Sigmoid colon (tissue), 7 donors: ENCODE data around the gene PRKG1. TPM values are rescaled to one million over a fixed set of nuclear protein-coding genes. Genes with fewer than 3 reads are reported as not detected.
A peak's percentile ranks its signal among the peaks of the same experiment; 100 is the strongest.

Source experiments
- DNase-seq: peaks from one replicate; pipeline ENCODE4 v3.0.0-alpha.2; 2019
- H3K27ac ChIP-seq, 4 donors: fragments of 200-600 bp; sonication (generic); one replicate each; pipeline ENCODE4 v1.5.1; 2016 to 2019; ENCODE audit warnings: mild to moderate bottlenecking in 1 of 4
- H3K27me3 ChIP-seq, 3 donors: fragments of 200-600 bp; sonication (generic); one replicate each; pipeline ENCODE4 v1.5.1; 2019; ENCODE audit warnings: mild to moderate bottlenecking in 1 of 3
- H3K36me3 ChIP-seq, 4 donors: fragments of 200-600 bp; sonication (generic); one replicate each; pipeline ENCODE4 v1.5.1; 2016 to 2019
- H3K4me1 ChIP-seq, 4 donors: fragments of 200-600 bp; sonication (generic); one replicate each; pipeline ENCODE4 v1.5.1; 2017 to 2019
- H3K4me3 ChIP-seq, 4 donors: fragments of 200-600 bp; sonication (generic); one replicate each; pipeline ENCODE4 v1.5.1; 2017 to 2019; ENCODE audit warnings: mild to moderate bottlenecking in 2 of 4, moderate library complexity in 1 of 4
- H3K9me3 ChIP-seq, 4 donors: fragments of 200-600 bp in 3 of 4; sonication (generic) in 3 of 4; one replicate each; pipeline versions ENCODE4 v1.5.1 to v1.6.1; 2013 to 2019
- CTCF ChIP-seq, 4 experiments: fragments of 450-650 bp in 3 of 4; fragments of 200-600 bp in 1 of 4; IDR thresholded peaks; one replicate each; pipeline ENCODE4 v1.5.1; 2016 to 2019; ENCODE audit warnings: antibody characterized with exemption in 4 of 4, mild to moderate bottlenecking in 3 of 4, moderate library complexity in 2 of 4
- EP300 ChIP-seq, 4 donors: sonication (generic); formaldehyde crosslinking; IDR thresholded peaks; one replicate each; pipeline ENCODE4 v1.6.1; 2017; ENCODE audit warnings: antibody characterized with exemption in 4 of 4
- POLR2A ChIP-seq, 2 donors: fragments of 450-650 bp; IDR thresholded peaks; one replicate each; pipeline ENCODE4 v1.6.1; 2016; ENCODE audit warnings: antibody characterized with exemption in 2 of 2, mild to moderate bottlenecking in 2 of 2, moderate library complexity in 2 of 2
- POLR2AphosphoS5 ChIP-seq, 4 donors: sonication (generic); formaldehyde crosslinking; IDR thresholded peaks; one replicate each; pipeline ENCODE4 v1.6.1; 2017; ENCODE audit warnings: antibody characterized with exemption in 4 of 4
- WGBS, 2 donors: extraction: QIAGEN DNeasy Blood & Tissue Kit; methylation state at CpG; one replicate each; pipeline ENCODE4 v1.1.7; 2013; 5-methylcytosine and 5-hydroxymethylcytosine counted together
- intact Hi-C: fragments of 100-400 bp; cut with DNase I; formaldehyde crosslinking; loops from one replicate; pipeline ENCODE4 v1.15.1; 2023
- polyA plus RNA-seq, 3 donors: library from polyadenylated mRNA; stranded (reverse); fragments of 200-250 nt; gene quantifications; one replicate each; pipeline ENCODE4 v1.2.3, GENCODE V29; 2013
- total RNA-seq, 4 donors: library from RNA; depleted of rRNA; stranded (reverse); fragments of >200 nt; gene quantifications; one replicate each; pipeline ENCODE4 v1.1.0, GENCODE V29; 2016
- donor health status: healthy with polysubstance abuse.
- donor health status: Bipolar disorder and iron deficiency.
- donor health status: healthy.

Gene PRKG1
- total and polyA plus RNA-seq, 7 donors: 3.7 to 92.9 (median 60.2) TPM

- Histone ChIP-seq H3K9me3 (no peaks in the 10 kb centered on the region), H3K4me1 (peaks cover 0 to 14% (median 12%) of the 10 kb centered on the region in 4 donors), H3K27me3 (no peaks in the 10 kb centered on the region), H3K27ac (no peak overlapping the region), H3K4me3 (no peak overlapping the region), H3K36me3 (no peaks in the 10 kb centered on the region)
- intact Hi-C loops: no loop called here
- 82% methylated on average over 5 of the region's 5 CpGs for WGBS, 2 donors
- TF ChIP-seq CTCF (IDR thresholded peaks at IDR 0.05) (no peak), POLR2AphosphoS5 (IDR thresholded peaks at IDR 0.05) (no peak), EP300 (IDR thresholded peaks at IDR 0.05) (no peak), POLR2A (IDR thresholded peaks at IDR 0.05) (no peak)
- no peak for DNase-seq
Measured at GRCh38 chr10:51999096-51999495, 924.8 kb downstream of the PRKG1 start.

GRCh38 chr10:52004342-52004949 is 930.2 kb downstream of the PRKG1 start:
- H3K27ac ChIP-seq: no peak overlapping the region
- intact Hi-C loops: no loop called here
- H3K4me1 ChIP-seq: peaks cover 0 to 19% (median 12%) of the 10 kb centered on the region in 4 donors
- no peaks in the 10 kb centered on the region for H3K9me3 ChIP-seq
- H3K4me3 ChIP-seq: no peak overlapping the region
- no peaks in the 10 kb centered on the region for H3K36me3 ChIP-seq
- WGBS, 2 donors: 47 to 54% methylated on average over 5 of the region's 5 CpGs
- DNase-seq: no peak
- TF ChIP-seq EP300 (IDR thresholded peaks at IDR 0.05) (no peak), POLR2A (IDR thresholded peaks at IDR 0.05) (no peak), CTCF (IDR thresholded peaks at IDR 0.05) (peak in 3 of 4 experiments; percentile 34 to 56 (median 50)), POLR2AphosphoS5 (IDR thresholded peaks at IDR 0.05) (no peak)
- H3K27me3 ChIP-seq: no peaks in the 10 kb centered on the region

GRCh38 chr10:52007091-52007490 is 932.8 kb downstream of the PRKG1 start:
- no peaks in the 10 kb centered on the region for H3K9me3 ChIP-seq
- H3K4me1 ChIP-seq: peaks cover 0 to 29% (median 17%) of the 10 kb centered on the region in 4 donors
- H3K4me3 ChIP-seq: no peak overlapping the region
- no peaks in the 10 kb centered on the region for H3K27me3 ChIP-seq
- no peak for DNase-seq
- intact Hi-C loops: no loop called here
- WGBS, 2 donors: 85 to 88% methylated on average over 2 of the region's 2 CpGs
- no peaks in the 10 kb centered on the region for H3K36me3 ChIP-seq
- TF ChIP-seq CTCF (IDR thresholded peaks at IDR 0.05) (no peak), EP300 (IDR thresholded peaks at IDR 0.05) (no peak), POLR2AphosphoS5 (IDR thresholded peaks at IDR 0.05) (no peak), POLR2A (IDR thresholded peaks at IDR 0.05) (no peak)
- H3K27ac ChIP-seq: no peak overlapping the region

GRCh38 chr10:52011118-52011517 is 936.8 kb downstream of the PRKG1 start:
- WGBS, 2 donors: 86 to 93% methylated on average over 1 of the region's 1 CpG

More at GRCh38 chr10:52011118-52011517, 936.8 kb downstream of the PRKG1 start:
- no peaks in the 10 kb centered on the region for H3K27me3 ChIP-seq
- no peaks in the 10 kb centered on the region for H3K36me3 ChIP-seq
- no peak for TF ChIP-seq EP300 (IDR thresholded peaks at IDR 0.05)
- TF ChIP-seq CTCF (IDR thresholded peaks at IDR 0.05): no peak
- no peak for TF ChIP-seq POLR2A (IDR thresholded peaks at IDR 0.05)
- no peak for TF ChIP-seq POLR2AphosphoS5 (IDR thresholded peaks at IDR 0.05)
- H3K27ac ChIP-seq: no peak overlapping the region
- no peak for DNase-seq
- peaks cover 0 to 15% (median 5%) of the 10 kb centered on the region in 4 donors for H3K4me1 ChIP-seq
- intact Hi-C loops: no loop called here
- no peak overlapping the region for H3K4me3 ChIP-seq
- no peaks in the 10 kb centered on the region for H3K9me3 ChIP-seq
